Measurements from ENCODE around the gene PKHD1.

Gene PKHD1, protein sequence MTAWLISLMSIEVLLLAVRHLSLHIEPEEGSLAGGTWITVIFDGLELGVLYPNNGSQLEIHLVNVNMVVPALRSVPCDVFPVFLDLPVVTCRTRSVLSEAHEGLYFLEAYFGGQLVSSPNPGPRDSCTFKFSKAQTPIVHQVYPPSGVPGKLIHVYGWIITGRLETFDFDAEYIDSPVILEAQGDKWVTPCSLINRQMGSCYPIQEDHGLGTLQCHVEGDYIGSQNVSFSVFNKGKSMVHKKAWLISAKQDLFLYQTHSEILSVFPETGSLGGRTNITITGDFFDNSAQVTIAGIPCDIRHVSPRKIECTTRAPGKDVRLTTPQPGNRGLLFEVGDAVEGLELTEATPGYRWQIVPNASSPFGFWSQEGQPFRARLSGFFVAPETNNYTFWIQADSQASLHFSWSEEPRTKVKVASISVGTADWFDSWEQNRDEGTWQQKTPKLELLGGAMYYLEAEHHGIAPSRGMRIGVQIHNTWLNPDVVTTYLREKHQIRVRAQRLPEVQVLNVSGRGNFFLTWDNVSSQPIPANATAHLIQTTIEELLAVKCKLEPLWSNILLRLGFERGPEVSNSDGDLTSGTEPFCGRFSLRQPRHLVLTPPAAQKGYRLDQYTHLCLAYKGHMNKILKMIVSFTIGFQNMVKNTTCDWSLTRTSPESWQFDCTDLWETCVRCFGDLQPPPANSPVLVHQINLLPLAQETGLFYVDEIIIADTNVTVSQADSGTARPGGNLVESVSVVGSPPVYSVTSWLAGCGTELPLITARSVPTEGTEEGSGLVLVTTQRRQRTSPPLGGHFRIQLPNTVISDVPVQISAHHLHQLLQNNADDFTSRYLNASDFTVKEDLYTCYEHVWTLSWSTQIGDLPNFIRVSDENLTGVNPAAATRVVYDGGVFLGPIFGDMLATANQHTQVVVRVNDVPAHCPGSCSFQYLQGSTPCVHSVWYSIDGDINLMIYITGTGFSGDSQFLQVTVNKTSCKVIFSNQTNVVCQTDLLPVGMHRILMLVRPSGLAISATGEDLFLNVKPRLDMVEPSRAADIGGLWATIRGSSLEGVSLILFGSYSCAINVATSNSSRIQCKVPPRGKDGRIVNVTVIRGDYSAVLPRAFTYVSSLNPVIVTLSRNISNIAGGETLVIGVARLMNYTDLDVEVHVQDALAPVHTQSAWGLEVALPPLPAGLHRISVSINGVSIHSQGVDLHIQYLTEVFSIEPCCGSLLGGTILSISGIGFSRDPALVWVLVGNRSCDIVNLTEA (N-terminal part only)

DNA sequence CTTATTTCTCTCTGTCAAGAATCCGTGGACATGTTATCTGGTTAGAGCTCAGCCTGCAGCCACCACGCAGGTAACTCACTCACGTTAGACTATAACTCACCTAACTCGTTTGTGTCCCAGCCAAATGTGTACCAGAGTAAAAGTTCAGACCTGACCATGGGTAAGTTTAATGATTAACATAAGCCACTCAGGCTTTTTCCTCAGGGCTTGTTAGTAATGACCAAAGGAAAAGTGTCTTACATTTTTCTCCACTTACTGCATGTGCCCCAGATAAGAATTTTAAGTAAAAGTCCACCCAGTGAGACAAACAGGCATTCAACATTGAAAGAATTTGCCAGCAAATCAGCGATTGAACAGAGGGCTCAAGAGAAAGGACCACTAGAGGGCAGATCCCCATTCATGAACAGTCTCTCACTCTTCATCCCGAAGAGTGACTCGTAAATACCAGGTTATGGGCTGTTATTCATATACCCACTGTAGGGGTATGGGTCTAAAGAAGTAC is at the start of gene PKHD1:
PKHD1 (minus strand) TSS at position 116 of the 502 bp plus-strand sequence. CDS start 2,680 bp downstream, outside the sequence.
- Mint-ChIP-seq H3K27ac (no peak within 1 kb of the TSS), H3K36me3 (no peaks in the 10 kb centered on the region), H3K4me3 (no peak within 1 kb of the TSS), H3K27me3 (peaks cover 7% of the 10 kb centered on the region), H3K4me1 (no peaks in the 10 kb centered on the region), H3K9me3 (no peaks in the 10 kb centered on the region)
- no peak for ATAC-seq (ENCODE audit: low read depth)
- DNase-seq (ENCODE audit: low spot score in 2 of 2): no peak

GRCh38 chr6:52136934-52137467 is 49.6 kb upstream of the PKHD1 start:
- H3K4me3 Mint-ChIP-seq: no peak overlapping the region
- no peaks in the 10 kb centered on the region for H3K9me3 Mint-ChIP-seq
- H3K4me1 Mint-ChIP-seq: peaks cover 5% of the 10 kb centered on the region
- peaks cover 8% of the 10 kb centered on the region for H3K27me3 Mint-ChIP-seq
- no peak for ATAC-seq (ENCODE audit: low read depth)
- DNase-seq (ENCODE audit: low spot score in 2 of 2): no peak
- no peaks in the 10 kb centered on the region for H3K36me3 Mint-ChIP-seq
- no peak overlapping the region for H3K27ac Mint-ChIP-seq

DNA sequence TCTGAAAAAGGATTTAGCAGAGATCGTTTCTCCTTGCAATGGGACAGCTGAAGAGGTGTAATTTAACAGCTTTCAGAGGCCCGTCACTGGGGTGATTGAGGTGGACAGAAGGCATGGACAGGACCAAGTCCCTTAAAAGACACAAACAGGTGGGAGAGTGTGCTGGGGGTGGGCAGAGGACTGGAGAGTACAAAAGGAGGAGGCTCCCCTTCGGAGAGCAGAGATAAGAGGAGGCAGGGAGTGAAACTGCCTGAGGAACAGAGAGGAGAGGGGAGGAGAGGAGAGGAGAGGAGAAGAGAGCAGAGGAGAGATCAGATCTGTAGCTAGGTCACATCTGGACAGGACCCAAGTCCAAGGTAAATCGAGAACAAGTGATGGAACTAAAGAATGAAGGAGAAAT is 48.6 kb upstream of the PKHD1 start:
- no peak for ATAC-seq (ENCODE audit: low read depth)
- Mint-ChIP-seq H3K36me3 (no peaks in the 10 kb centered on the region), H3K9me3 (no peaks in the 10 kb centered on the region)

GRCh38 chr6:52135217-52135616 is 47.8 kb upstream of the PKHD1 start:
- Mint-ChIP-seq H3K27me3 (peaks cover 8% of the 10 kb centered on the region), H3K4me1 (peaks cover 5% of the 10 kb centered on the region), H3K27ac (no peak overlapping the region), H3K36me3 (no peaks in the 10 kb centered on the region), H3K4me3 (no peak overlapping the region), H3K9me3 (no peaks in the 10 kb centered on the region)
- no peak for DNase-seq (ENCODE audit: low spot score in 2 of 2)
- no peak for ATAC-seq (ENCODE audit: low read depth)

More for the DNA sequence above, 48.6 kb upstream of the PKHD1 start:
- Mint-ChIP-seq H3K4me3 (no peak overlapping the region), H3K27ac (no peak overlapping the region), H3K27me3 (peaks cover 8% of the 10 kb centered on the region), H3K4me1 (peaks cover 5% of the 10 kb centered on the region)
- DNase-seq (ENCODE audit: low spot score in 2 of 2): no peak

DNA sequence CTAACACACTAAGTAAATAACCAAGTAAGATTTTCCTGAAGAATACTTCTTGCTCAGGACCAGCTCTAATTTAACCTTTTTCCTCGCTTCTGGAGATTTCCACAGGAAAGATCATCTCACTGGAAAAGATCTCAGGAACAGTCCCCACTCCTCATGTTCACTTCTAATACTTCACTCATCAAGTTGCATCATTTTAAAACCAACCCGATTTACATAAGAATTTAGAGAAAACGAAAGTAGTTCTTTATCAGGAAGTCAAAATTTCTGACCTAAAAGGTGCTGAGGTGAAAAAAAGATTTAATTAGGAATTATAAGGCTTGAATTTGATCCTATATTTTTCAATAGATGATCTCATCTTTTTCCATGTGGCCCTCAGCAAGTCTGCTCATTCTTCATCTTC is 46.6 kb upstream of the PKHD1 start:
- no peak overlapping the region for H3K27ac Mint-ChIP-seq
- no peak for ATAC-seq (ENCODE audit: low read depth)
- DNase-seq (ENCODE audit: low spot score in 2 of 2): no peak
- H3K9me3 Mint-ChIP-seq: no peaks in the 10 kb centered on the region
- peaks cover 8% of the 10 kb centered on the region for H3K27me3 Mint-ChIP-seq
- H3K36me3 Mint-ChIP-seq: no peaks in the 10 kb centered on the region
- no peak overlapping the region for H3K4me3 Mint-ChIP-seq
- peaks cover 5% of the 10 kb centered on the region for H3K4me1 Mint-ChIP-seq

GRCh38 chr6:52133324-52133723 is 45.9 kb upstream of the PKHD1 start:
- H3K27me3 Mint-ChIP-seq: peaks cover 10% of the 10 kb centered on the region
- H3K36me3 Mint-ChIP-seq: no peaks in the 10 kb centered on the region

DNA sequence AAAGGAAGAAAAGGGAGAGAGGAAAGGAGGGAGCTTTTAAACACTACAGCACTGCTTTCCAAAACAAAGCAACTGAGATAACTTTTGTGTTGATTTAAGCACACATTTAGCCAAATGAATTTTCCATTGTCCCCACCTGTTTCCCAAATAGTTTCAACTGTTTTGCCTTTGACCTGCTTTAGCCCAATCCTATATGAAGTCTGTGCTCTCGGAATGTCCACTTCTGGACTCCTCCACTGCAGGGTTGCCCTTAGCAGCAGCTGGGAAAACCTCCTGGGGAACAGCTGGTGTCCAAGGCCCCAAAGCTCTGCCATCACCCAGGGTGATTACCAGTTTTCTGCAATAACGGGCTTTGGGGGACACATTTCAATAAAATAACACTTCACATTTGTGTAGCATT is 44.9 kb upstream of the PKHD1 start:
- ATAC-seq (ENCODE audit: low read depth) (no peak), DNase-seq (ENCODE audit: low spot score in 2 of 2) (no peak)
- H3K9me3 Mint-ChIP-seq: no peaks in the 10 kb centered on the region
- H3K4me1 Mint-ChIP-seq: peaks cover 5% of the 10 kb centered on the region
- H3K27me3 Mint-ChIP-seq: peaks cover 13% of the 10 kb centered on the region
- no peak overlapping the region for H3K4me3 Mint-ChIP-seq
- H3K36me3 Mint-ChIP-seq: no peaks in the 10 kb centered on the region
- H3K27ac Mint-ChIP-seq: no peak overlapping the region

More at GRCh38 chr6:52133324-52133723, 45.9 kb upstream of the PKHD1 start:
- DNase-seq (ENCODE audit: low spot score in 2 of 2): no peak
- no peak for ATAC-seq (ENCODE audit: low read depth)
- Mint-ChIP-seq H3K9me3 (no peaks in the 10 kb centered on the region), H3K27ac (no peak overlapping the region), H3K4me1 (peaks cover 5% of the 10 kb centered on the region), H3K4me3 (no peak overlapping the region)

GRCh38 chr6:52130440-52130839 is 43.0 kb upstream of the PKHD1 start:
- Mint-ChIP-seq H3K27me3 (peaks cover 7% of the 10 kb centered on the region), H3K36me3 (no peaks in the 10 kb centered on the region), H3K4me1 (peaks cover 5% of the 10 kb centered on the region), H3K9me3 (no peaks in the 10 kb centered on the region), H3K27ac (no peak overlapping the region), H3K4me3 (no peak overlapping the region)
- DNase-seq (ENCODE audit: low spot score in 2 of 2): no peak
- no peak for ATAC-seq (ENCODE audit: low read depth)

DNA sequence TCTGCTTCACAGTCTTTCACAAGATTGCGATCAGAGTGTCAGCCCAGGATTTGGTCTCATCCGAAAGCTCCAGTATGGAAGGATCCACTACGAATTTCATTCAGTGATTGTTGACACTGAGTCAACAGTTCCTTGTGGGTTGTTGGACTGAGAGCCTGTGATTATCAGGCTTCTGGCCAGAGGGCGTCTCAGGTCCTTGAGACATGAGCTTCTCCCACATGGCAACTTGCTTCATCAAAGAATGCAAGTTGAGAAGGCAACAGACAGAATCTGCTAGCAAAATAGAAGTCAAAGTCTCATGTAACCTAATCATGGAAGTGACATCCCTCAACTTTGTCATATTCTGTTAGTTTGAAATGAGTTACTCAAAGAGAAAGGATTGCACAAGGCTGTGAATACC is 40.5 kb upstream of the PKHD1 start:
- Mint-ChIP-seq H3K4me1 (no peaks in the 10 kb centered on the region), H3K4me3 (no peak overlapping the region), H3K27ac (no peak overlapping the region), H3K27me3 (peaks cover 11% of the 10 kb centered on the region), H3K36me3 (no peaks in the 10 kb centered on the region), H3K9me3 (no peaks in the 10 kb centered on the region)
- ATAC-seq (ENCODE audit: low read depth): no peak
- DNase-seq (ENCODE audit: low spot score in 2 of 2): no peak

GRCh38 chr6:52126231-52126630 is 38.8 kb upstream of the PKHD1 start:
- no peaks in the 10 kb centered on the region for H3K36me3 Mint-ChIP-seq
- DNase-seq (ENCODE audit: low spot score in 2 of 2) (no peak), ATAC-seq (ENCODE audit: low read depth) (no peak)
- no peak overlapping the region for H3K4me3 Mint-ChIP-seq
- no peaks in the 10 kb centered on the region for H3K4me1 Mint-ChIP-seq
- H3K9me3 Mint-ChIP-seq: peaks cover 3% of the 10 kb centered on the region
- no peak overlapping the region for H3K27ac Mint-ChIP-seq
- H3K27me3 Mint-ChIP-seq: peaks cover 15% of the 10 kb centered on the region

GRCh38 chr6:52125572-52125971 is 38.2 kb upstream of the PKHD1 start:
- Mint-ChIP-seq H3K4me1 (no peaks in the 10 kb centered on the region), H3K36me3 (no peaks in the 10 kb centered on the region), H3K27me3 (peaks cover 15% of the 10 kb centered on the region), H3K9me3 (peaks cover 3% of the 10 kb centered on the region), H3K27ac (no peak overlapping the region), H3K4me3 (no peak overlapping the region)
- ATAC-seq (ENCODE audit: low read depth) (no peak), DNase-seq (ENCODE audit: low spot score in 2 of 2) (no peak)

GRCh38 chr6:52125139-52125538 is 37.7 kb upstream of the PKHD1 start:
- ATAC-seq (ENCODE audit: low read depth) (no peak), DNase-seq (ENCODE audit: low spot score in 2 of 2) (no peak)
- peaks cover 15% of the 10 kb centered on the region for H3K27me3 Mint-ChIP-seq
- no peak overlapping the region for H3K4me3 Mint-ChIP-seq
- H3K4me1 Mint-ChIP-seq: no peaks in the 10 kb centered on the region
- no peaks in the 10 kb centered on the region for H3K36me3 Mint-ChIP-seq
- H3K9me3 Mint-ChIP-seq: peaks cover 4% of the 10 kb centered on the region
- H3K27ac Mint-ChIP-seq: no peak overlapping the region

Measured in memory B cell (primary cell).